Gastrocnemius medialis (tissue), 4 donors: ENCODE results near the gene CALCB.
"Not testable (repeated sequence)": the region's sequence is repeated elsewhere in the genome, so short reads cannot be mapped to it uniquely, and the experiment has no call there.

Source experiments
- POLR2A ChIP-seq, 2 donors: fragments of 450-650 bp; IDR thresholded peaks; one replicate each; pipeline ENCODE4 v1.6.1; 2017; ENCODE audit warnings: antibody characterized with exemption in 2 of 2, mild to moderate bottlenecking in 2 of 2, moderate library complexity in 2 of 2
- TF ChIP-seq, protein P1 (sequence below), 5 experiments: fragments of 450-650 bp in 3 of 5; fragments of 200-600 bp in 2 of 5; sonication (generic) in 2 of 5; IDR thresholded peaks in 4 of 5; conservative IDR thresholded peaks in 1 of 5; 1 replicate in 4 of 5; 2 replicates in 1 of 5; pipeline ENCODE4 v1.5.1; 2016 to 2019; ENCODE audit warnings: antibody characterized with exemption in 5 of 5, mild to moderate bottlenecking in 3 of 5, moderate library complexity in 3 of 5

DNA sequence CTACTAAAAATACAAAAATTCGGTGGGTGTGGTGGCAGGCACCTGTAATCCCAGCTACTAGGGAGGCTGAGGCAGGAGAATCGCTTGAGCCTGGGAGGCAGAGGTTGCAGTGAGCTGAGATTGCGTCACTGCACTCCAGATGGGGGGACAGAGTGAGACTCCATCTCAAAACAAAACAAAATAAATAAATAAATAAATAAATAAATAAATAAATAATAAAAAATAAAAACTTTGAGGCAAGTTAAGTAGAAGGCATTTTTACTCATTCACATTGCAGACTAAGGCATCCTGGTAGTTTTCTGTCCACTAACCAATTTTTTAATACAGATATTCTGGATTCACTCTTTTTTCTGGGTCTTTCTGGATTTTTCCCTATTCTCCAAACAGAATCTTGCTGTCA, 26.7 kb upstream of the CALCB start:
- TF ChIP-seq, protein P1, sequence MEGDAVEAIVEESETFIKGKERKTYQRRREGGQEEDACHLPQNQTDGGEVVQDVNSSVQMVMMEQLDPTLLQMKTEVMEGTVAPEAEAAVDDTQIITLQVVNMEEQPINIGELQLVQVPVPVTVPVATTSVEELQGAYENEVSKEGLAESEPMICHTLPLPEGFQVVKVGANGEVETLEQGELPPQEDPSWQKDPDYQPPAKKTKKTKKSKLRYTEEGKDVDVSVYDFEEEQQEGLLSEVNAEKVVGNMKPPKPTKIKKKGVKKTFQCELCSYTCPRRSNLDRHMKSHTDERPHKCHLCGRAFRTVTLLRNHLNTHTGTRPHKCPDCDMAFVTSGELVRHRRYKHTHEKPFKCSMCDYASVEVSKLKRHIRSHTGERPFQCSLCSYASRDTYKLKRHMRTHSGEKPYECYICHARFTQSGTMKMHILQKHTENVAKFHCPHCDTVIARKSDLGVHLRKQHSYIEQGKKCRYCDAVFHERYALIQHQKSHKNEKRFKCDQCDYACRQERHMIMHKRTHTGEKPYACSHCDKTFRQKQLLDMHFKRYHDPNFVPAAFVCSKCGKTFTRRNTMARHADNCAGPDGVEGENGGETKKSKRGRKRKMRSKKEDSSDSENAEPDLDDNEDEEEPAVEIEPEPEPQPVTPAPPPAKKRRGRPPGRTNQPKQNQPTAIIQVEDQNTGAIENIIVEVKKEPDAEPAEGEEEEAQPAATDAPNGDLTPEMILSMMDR (IDR thresholded peaks at IDR 0.05 in 4 of 5, conservative IDR thresholded peaks at IDR 0.05 in 1 of 5) = not testable (repeated sequence)
- not testable (repeated sequence) for TF ChIP-seq POLR2A (IDR thresholded peaks at IDR 0.05)
